Heart right ventricle (tissue), 16 donors: ENCODE measurements around the gene BCL2L13. TPM values are rescaled to one million over a fixed set of nuclear protein-coding genes. Genes with fewer than 3 reads are reported as not detected.

Experiments
- ATAC-seq, 8 donors: fragments of 200-7000 bp; cut with Tn5 transposase; one replicate each; pipeline ENCODE4 v1.9.1; 2020; ENCODE audit warnings: mild to moderate bottlenecking in 8 of 8, moderate library complexity in 8 of 8, moderate number of reproducible peaks in 1 of 8
- DNase-seq, 2 donors: peaks; one replicate each; pipeline ENCODE4 v3.0.0-alpha.2; 2020
- H3K27ac ChIP-seq, 10 donors: fragments of 200-600 bp; sonication (generic) in 2 of 10; one replicate each; pipeline versions ENCODE4 v1.5.0 to v1.8.0; 2020 to 2022; ENCODE audit warnings: mild to moderate bottlenecking in 3 of 10
- H3K27me3 ChIP-seq, 7 donors: fragments of 200-600 bp; one replicate each; pipeline ENCODE4 v1.8.0; 2021 to 2022; ENCODE audit warnings: mild to moderate bottlenecking in 2 of 7
- H3K36me3 ChIP-seq, 9 donors: fragments of 200-600 bp; sonication (generic) in 1 of 9; one replicate each; pipeline versions ENCODE4 v1.5.0 to v1.8.0; 2020 to 2022; ENCODE audit warnings: mild to moderate bottlenecking in 2 of 9
- H3K4me1 ChIP-seq, 9 donors: fragments of 200-600 bp; sonication (generic) in 1 of 9; one replicate each; pipeline versions ENCODE4 v1.5.0 to v1.8.0; 2020 to 2022; ENCODE audit warnings: mild to moderate bottlenecking in 4 of 9
- H3K4me3 ChIP-seq, 10 donors: fragments of 200-600 bp; sonication (generic) in 2 of 10; one replicate each; pipeline versions ENCODE4 v1.5.0 to v1.8.0; 2020 to 2022; ENCODE audit warnings: mild to moderate bottlenecking in 7 of 10, moderate library complexity in 2 of 10
- H3K9me3 ChIP-seq, 11 donors: fragments of 200-600 bp in 10 of 11; sonication (generic) in 2 of 11; one replicate each; pipeline versions ENCODE4 v1.5.0 to v1.8.0; 2013 to 2022; ENCODE audit warnings: mild to moderate bottlenecking in 2 of 11, control low read depth in 1 of 11, moderate library complexity in 1 of 11
- WGBS, 2 donors: extraction: QIAGEN DNeasy Blood & Tissue Kit; methylation state at CpG; one replicate each; pipeline ENCODE4 v1.1.7; 2013; ENCODE audit warnings: inconsistent platforms in 1 of 2; 5-methylcytosine and 5-hydroxymethylcytosine counted together
- intact Hi-C, 10 donors: fragments of 100-400 bp; cut with DNase I; formaldehyde crosslinking; loops; one replicate each; pipeline versions ENCODE4 v1.11.1 to v1.14.2; 2022
- polyA plus RNA-seq, 2 donors: library from polyadenylated mRNA; stranded (reverse); fragments of 200-250 nt; gene quantifications; one replicate each; pipeline ENCODE4 v1.2.3, GENCODE V29; 2013
- total RNA-seq, 10 donors: library from RNA; stranded (reverse); fragmentation: NEBNext Ultra II Directional in 3 of 10; extraction: Animal tissue kit (Norgen Biotek cat#: 25700) in 3 of 10; gene quantifications; one replicate each; pipeline versions ENCODE4 v1.2.1 to v1.2.4, GENCODE V29; 2021 to 2023
- TF ChIP-seq, protein P1 (sequence below), 9 donors: fragments of 200-600 bp; sonication (generic) in 2 of 9; IDR thresholded peaks; one replicate each; pipeline versions ENCODE4 v1.5.0 to v1.8.0; 2021 to 2022; ENCODE audit warnings: antibody characterized with exemption in 9 of 9, mild to moderate bottlenecking in 5 of 9, moderate library complexity in 1 of 9
- donor health status: Arrhythmogenic right ventricular cardiomyopathy.
- donor health status: ischemic (EF 13 %, LVEDD 7.1; RV severe dilation, severe dysfunction).
- donor health status: healthy with polysubstance abuse.
- donor health status: DM: no; HTN: yes; CAD: no.
- donor health status: DM: no; HTN: no; CAD: no.
- donor health status: ischemic (EF 25% LVEDD 6.9; RV normal size, moderate dysfunction).
- donor health status: ischemic (EF 25% LVEDD 5.7; RV mildly dilated, moderate dysfunction).
- donor health status: healthy.
- donor health status: DM: yes; HTN: yes; CAD: no.
- donor health status: Ischemic cardiomyopathy.
- donor health status: ischemic (EF 35%, LVEDD 5.7; RV mildly dilated, moderate dysfunction).
- donor health status: nonischemic (EF 11% LVEDD 7.7; RV severe dilation, severe dysfunction).
- donor health status: DM: yes; HTN: yes; CAD: no.
- donor health status: PGD.
- donor health status: ischemic (EF 29% LVEDD 5.4; RV normal size, mild dysfunction).
- donor health status: nonischemic (EF 23%, LVEDD 6.1; RV moderate dilation, normal function).

The BCL2L13 gene
- total and polyA plus RNA-seq, 12 donors = 27.9 to 113 (median 88.7) TPM

DNA sequence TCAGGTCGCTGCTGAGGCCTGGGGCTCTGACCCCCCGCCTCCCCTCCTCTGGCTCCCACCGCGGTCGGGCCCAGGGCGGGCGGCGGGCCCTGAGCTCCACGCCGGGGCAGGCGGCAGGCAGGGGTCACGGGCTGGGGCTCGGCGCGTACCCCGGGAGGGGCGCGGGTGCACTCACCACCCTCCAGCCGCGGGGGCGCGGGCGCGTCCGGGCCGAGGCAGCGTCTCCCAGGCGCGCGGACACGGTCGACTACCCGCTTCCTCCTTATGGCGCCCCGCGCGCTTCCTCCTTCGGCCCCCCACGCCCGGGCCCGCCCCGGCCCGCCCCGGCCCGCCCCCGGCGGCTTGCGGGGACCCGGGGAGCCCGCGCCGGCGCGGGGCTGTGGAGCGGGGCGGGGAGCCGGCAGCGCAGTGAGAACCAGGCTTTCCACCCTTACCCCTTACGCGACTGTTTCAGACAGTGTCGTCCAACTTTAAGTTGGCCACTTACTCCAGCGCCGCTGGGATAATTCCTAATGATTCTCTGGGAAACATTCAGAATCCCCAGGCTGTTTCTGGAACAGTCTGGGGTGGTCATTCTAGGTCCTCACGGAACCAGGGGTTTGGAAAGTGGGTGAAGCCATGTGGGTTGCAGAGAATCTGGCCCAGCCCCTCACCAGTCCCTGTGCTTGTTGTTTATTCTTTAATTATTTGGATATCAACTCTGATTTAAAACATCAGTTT lies 135.8 kb downstream of the BCL2L13 start, which contains the start of gene BID:
TSS of gene BID (minus strand) at position 264 of the 720 bp plus-strand sequence. CDS start 24,353 bp downstream, outside the sequence.
- no peaks in the 10 kb centered on the region for H3K9me3 ChIP-seq
- H3K27ac ChIP-seq = peak within 1 kb of the TSS; percentile 29 to 98 (median 73)
- DNase-seq (peak; percentile 54 to 60), ATAC-seq (peak in 7 of 8 donors; percentile 14 to 70 (median 46))
- intact Hi-C loops = loop anchor here in 1 of 10 donors (10.0 kb wide), 1 partner anchor 140 kb away; the partner anchor contains the start of gene BCL2L13
- TF ChIP-seq, protein P1, sequence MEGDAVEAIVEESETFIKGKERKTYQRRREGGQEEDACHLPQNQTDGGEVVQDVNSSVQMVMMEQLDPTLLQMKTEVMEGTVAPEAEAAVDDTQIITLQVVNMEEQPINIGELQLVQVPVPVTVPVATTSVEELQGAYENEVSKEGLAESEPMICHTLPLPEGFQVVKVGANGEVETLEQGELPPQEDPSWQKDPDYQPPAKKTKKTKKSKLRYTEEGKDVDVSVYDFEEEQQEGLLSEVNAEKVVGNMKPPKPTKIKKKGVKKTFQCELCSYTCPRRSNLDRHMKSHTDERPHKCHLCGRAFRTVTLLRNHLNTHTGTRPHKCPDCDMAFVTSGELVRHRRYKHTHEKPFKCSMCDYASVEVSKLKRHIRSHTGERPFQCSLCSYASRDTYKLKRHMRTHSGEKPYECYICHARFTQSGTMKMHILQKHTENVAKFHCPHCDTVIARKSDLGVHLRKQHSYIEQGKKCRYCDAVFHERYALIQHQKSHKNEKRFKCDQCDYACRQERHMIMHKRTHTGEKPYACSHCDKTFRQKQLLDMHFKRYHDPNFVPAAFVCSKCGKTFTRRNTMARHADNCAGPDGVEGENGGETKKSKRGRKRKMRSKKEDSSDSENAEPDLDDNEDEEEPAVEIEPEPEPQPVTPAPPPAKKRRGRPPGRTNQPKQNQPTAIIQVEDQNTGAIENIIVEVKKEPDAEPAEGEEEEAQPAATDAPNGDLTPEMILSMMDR (IDR thresholded peaks at IDR 0.05) = no peak
- H3K27me3 ChIP-seq = no peaks in the 10 kb centered on the region
- peaks cover 3 to 83% (median 20%) of the 10 kb centered on the region in 9 donors for H3K4me1 ChIP-seq
- H3K4me3 ChIP-seq = peak within 1 kb of the TSS; percentile 30 to 81 (median 73)
- H3K36me3 ChIP-seq = no peaks in the 10 kb centered on the region
- WGBS, 2 donors = 2 to 3% methylated on average over 21 to 64 of the region's 64 CpGs

GRCh38 chr22:17774926-17775685 lies 136.5 kb downstream of the BCL2L13 start:
- TF ChIP-seq, protein P1 (IDR thresholded peaks at IDR 0.05) = no peak
- no peak for ATAC-seq
- Histone ChIP-seq H3K36me3 (no peaks in the 10 kb centered on the region), H3K4me1 (peaks cover 3 to 76% (median 20%) of the 10 kb centered on the region in 9 donors), H3K4me3 (peak overlapping the region in 7 of 10 donors; percentile 71 to 81 (median 76)), H3K27me3 (no peaks in the 10 kb centered on the region), H3K27ac (peak overlapping the region in 3 of 10 donors; percentile 66 to 98 (median 66)), H3K9me3 (no peaks in the 10 kb centered on the region)
- 76 to 79% methylated on average over 27 of the region's 27 CpGs for WGBS, 2 donors
- intact Hi-C loops = loop anchor here in 1 of 10 donors (5.0 to 10.0 kb wide), 2 partner anchors 33 to 140 kb away; partner anchors contain the start of gene BCL2L13
- DNase-seq = no peak

- ATAC-seq (no peak), DNase-seq (no peak)
- no peaks in the 10 kb centered on the region for H3K36me3 ChIP-seq
These were observed 137.4 kb downstream of the BCL2L13 start for GRCh38 chr22:17775781-17776465.

More at GRCh38 chr22:17775781-17776465, 137.4 kb downstream of the BCL2L13 start:
- 91% methylated on average over 10 of the region's 10 CpGs for WGBS, 2 donors
- intact Hi-C loops = loop anchor here in 1 of 10 donors (5.0 to 10.0 kb wide), 2 partner anchors 34 to 141 kb away; partner anchors contain the start of gene BCL2L13
- H3K27ac ChIP-seq = peak overlapping the region in 3 of 10 donors; percentile 57 to 98 (median 82)
- peaks cover 3 to 71% (median 20%) of the 10 kb centered on the region in 9 donors for H3K4me1 ChIP-seq
- TF ChIP-seq, protein P1 (IDR thresholded peaks at IDR 0.05) = no peak
- H3K27me3 ChIP-seq = no peaks in the 10 kb centered on the region
- no peaks in the 10 kb centered on the region for H3K9me3 ChIP-seq
- H3K4me3 ChIP-seq = no peak overlapping the region
